ENCODE data around the gene TAS2R30.

TAS2R30 gene, protein sequence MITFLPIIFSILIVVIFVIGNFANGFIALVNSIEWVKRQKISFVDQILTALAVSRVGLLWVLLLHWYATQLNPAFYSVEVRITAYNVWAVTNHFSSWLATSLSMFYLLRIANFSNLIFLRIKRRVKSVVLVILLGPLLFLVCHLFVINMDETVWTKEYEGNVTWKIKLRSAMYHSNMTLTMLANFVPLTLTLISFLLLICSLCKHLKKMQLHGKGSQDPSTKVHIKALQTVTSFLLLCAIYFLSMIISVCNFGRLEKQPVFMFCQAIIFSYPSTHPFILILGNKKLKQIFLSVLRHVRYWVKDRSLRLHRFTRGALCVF

DNA sequence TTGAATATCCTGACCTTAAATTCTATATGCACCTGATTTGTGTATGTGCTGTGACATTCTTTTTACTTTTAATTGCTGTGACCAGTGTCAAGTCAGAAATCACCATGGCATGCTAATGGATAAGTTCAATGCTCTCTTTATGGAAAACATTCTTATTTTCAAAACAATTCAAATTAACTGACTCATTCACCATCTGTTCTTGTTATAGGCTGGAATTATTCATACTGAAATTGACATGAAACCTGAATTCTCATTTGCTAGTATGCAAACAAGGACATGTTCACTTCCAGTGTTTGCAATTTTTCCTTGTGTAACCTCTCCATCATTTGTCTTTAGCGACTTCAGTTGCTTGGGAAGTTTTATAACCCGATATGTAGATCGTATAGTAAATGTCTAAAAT, at the start of gene TAS2R30:
Gene TAS2R30, minus strand, starts transcription at position 340 of the 400 bp plus-strand sequence. CDS start 400 bp downstream, outside the sequence.
- DNase-seq = no peak

GRCh38 chr12:11183011-11183410, 48.6 kb upstream of the TAS2R30 start:
- DNase-seq = no peak

- no peak for DNase-seq
Observed at GRCh38 chr12:11182529-11182928, 48.1 kb upstream of the TAS2R30 start.

DNA sequence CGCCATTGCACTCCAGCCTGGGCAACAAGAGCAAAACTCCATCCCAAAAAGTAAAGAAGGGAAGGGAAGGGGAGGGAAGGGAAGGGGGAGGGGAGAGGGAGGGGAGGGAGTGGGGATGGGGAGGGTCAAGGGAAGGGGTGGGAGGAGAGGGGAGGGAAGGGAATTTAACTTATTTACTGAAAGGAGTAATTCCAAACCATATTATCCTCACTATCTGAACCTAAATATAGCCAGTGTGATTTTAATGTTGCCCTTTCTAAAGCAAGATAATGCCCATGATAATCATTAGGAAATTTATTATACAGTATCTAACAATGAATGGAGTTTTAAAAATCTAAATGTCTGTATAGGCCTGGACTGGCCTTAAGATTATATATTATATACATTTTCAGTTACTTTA, 43.8 kb upstream of the TAS2R30 start:
- DNase-seq = no peak

DNA sequence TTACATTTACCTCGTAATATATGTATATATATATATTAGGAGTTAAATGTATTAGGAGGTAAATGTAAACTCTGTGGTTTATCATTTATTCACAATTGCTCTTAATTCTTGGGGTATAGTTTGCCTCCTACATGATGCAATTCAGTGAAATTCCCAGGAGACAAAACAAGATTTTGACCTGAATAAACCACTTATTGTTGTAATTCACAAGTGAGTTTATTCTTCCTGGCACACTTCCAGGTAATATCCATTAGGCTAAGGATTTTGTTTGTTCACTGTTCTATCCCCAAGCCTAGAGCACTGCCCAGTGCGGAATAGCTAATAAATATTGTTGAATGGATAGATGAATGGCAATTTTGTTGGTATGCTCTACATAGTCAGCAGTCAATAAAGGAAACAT, 39.6 kb upstream of the TAS2R30 start:
- no peak for DNase-seq

DNA sequence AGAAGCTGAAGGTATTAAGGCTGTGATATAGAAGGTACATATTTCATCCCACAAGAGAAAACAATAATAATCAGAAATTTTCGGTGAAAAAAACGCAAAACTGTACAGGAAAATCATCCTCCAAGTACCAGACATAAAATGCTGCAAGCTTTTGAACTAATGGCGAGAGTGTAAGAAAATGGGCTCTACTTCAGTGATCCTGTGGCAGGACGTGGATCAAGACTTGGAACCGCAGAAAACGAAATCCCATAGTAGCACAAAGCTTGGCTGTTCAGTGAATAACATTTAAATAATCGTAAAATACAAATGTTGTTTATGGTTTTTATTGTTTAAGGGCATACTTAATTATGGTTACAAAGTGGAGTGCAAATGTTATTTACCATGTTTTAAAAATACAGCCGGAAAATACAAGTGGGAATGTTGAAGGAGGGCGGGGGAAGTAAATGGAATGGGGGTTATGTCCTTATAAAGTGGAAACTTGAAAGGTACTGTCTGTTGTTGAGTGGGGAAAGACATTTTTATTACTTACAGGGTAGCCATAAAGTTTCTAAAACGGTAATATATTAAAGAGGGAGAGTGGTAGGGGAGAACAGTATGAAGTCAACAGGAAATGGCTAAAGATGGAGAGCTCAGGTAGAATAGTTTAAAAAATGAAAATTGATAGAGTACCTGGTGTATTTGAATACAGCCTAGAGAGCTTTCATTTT, 37.7 kb upstream of the TAS2R30 start:
- no peak for DNase-seq

GRCh38 chr12:11171145-11171968, 36.9 kb upstream of the TAS2R30 start, which contains the start of gene SMIM10L1:
SMIM10L1 (plus strand) TSS chr12:11171194; CDS start chr12:11171357, 163 bp downstream.
- peak; percentile 94 for DNase-seq

- DNase-seq = no peak
Observed at GRCh38 chr12:11170810-11171144, 36.3 kb upstream of the TAS2R30 start.

GRCh38 chr12:11166300-11166699, 31.9 kb upstream of the TAS2R30 start:
- DNase-seq = no peak

DNA sequence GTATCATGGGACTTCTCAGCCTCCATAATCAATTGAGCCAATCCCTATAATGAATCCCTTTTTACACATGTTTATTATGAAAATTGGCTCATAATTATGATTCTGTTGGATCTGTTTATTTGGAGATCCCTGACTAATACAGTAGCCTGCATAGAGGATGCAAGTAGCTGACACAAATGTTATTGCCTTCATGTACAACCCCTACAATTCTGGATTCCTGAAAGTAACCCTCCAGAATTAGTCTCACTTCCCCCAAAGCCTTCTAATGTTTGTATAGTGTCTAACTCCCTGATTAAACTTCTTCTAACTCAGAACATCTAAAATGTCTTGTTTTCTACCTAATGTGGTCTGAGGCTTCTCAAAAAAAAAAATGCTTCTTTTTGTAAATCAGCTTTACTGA, 29.9 kb upstream of the TAS2R30 start:
- no peak for DNase-seq

- DNase-seq = no peak
Observed at GRCh38 chr12:11162502-11162901, 28.1 kb upstream of the TAS2R30 start.

- no peak for DNase-seq
Observed at GRCh38 chr12:11158885-11159444, 24.5 kb upstream of the TAS2R30 start.

DNA sequence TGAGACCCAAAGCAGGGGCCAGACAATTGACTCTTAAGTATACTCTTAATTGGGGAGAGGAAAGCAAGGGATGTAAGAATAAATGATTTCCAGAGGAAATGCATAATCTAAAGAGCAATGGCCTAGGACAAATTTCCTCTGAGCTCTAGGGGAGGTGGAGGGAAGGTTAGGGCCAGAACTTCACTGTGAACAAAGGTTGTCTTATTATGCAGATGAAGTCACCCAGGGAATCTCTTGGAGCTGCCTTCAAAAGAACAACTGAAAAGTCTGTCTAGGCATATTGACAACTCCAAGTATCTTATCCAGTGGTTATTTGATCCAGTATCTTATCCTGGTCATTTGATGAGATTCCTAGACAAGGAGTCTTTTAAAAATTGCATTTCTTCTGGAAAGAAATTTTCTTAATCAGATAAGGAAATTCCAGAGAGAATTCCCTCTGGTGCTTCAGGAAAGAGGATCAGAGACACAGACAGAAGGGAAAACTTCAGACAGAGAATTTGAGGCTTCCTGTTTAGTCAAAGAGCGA, 20.0 kb upstream of the TAS2R30 start:
- no peak for DNase-seq

DNA sequence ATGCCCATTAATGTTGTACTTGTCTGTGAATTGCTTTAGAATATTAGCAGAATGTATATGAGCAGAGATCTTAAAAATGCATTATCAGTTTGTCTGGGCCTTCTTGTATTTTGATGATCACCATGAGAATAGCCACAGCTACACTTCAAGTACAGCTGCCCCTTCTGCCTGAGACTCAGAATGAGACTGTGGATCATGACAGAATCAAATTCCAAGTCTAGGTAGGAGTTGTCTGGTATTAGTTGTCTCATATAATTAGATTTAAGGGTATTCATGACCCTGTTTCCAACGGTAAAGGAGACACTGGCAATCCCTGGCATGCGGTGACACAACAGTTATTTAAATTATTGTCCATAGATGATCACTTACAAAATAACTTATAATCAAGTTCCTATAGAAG, 18.3 kb upstream of the TAS2R30 start:
- no peak for DNase-seq

DNA sequence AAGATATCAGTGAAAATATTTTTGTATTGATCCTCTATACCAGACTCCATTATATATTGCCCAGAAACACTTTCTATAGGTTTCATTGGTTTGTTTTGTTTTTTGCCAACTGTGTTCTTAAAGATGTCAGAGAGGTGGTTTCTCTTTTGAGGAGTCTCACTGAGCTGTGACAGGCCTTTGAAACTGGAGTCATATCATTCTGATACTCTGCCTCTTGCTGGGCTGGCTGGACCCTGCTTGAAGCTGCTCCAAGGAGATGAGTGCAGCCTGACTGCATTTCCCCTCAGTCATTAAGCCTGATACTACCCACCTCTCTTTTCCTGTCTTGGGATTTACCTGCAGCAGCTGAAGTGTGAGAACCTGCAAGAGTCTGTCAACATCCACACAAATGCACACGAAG, 16.4 kb upstream of the TAS2R30 start:
- DNase-seq = no peak

- DNase-seq = no peak
Observed at GRCh38 chr12:11147420-11147819, 13.0 kb upstream of the TAS2R30 start.

DNA sequence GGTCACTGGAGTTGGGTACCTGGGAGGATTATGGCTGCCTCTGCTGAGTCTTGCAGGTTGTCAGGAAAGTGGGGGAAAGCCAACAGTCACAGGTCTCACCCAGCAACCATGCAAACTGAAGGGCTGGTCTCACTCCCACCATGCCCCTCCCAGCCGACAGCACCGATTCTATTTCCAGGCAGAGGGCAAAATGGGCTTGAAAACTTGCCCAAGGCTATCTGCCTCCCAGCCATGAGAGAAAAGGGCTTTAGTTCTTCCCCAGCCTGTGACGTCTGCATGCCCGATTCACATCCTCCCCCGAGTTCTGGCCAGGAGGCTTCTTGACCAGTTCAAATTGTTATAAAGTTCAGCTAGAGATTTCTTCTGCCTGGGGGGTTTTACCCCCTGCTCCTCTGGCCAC, 9.9 kb upstream of the TAS2R30 start:
- no peak for DNase-seq

DNA sequence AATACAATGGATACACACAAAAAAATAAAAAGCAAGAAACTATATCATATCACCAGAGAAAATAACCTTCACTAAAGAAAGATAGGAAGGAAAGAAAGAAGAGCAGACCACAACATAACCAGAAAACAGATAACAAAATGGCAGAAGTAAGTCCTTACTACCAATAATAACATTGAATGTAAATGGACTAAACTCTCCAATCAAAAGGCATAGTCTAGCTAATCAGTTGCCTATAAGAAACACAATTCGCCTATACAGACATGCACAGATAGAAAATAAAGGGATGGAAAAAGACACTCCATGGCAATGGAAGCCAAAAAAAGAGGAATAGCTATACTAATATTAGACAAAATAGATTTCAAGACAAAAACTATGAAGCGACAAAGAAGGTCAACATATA, 8.9 kb upstream of the TAS2R30 start:
- no peak for DNase-seq

DNA sequence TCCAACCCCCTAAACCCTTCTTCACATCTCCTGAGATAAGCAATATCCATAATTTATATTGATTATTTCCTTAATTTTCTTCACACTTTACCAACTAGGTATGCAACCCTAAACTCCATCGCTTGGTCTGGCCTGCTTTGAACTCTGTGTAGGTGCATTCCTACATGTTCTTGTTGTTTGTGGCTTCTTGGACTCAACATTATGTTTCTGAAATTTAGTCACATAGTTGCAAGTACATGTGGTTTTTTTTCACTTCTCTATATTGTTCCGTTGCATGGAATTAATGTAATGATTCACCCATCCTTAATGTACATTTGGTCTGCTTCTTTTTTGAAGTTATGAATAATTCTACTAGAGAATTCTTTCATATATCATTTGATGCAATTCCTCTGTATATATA, 1.6 kb upstream of the TAS2R30 start:
- DNase-seq = no peak

GRCh38 chr12:11133816-11134215, 628 bp downstream of the TAS2R30 start:
- DNase-seq = no peak

GRCh38 chr12:11133162-11133561, 1.3 kb downstream of the TAS2R30 start:
- no peak for DNase-seq

DNA sequence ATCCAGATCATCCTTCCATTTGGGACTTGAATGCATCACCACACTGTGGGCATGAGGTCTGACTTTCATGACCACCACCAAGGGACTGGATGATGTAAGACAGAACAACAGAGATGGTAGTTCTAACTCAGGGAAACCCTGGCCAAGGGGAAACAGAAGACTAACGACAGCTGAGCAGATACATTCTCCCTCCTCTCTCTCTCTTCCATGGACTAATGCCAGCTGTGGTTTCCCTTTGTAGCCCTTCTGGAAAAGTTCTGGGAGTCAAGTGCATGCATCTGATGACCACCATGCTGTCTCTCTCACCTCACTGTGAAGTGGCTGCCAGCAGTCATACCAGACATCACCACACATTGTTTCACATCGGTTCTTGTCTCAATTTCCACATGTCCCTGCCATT, 3.4 kb downstream of the TAS2R30 start:
- no peak for DNase-seq

- no peak for DNase-seq
Observed at GRCh38 chr12:11130382-11130781, 4.1 kb downstream of the TAS2R30 start.
